ENCODE data around the gene OSCP1. TPM values are rescaled to one million over a fixed set of nuclear protein-coding genes. Genes with fewer than 3 reads are reported as not detected.

The OSCP1 gene
- total RNA-seq, 1 experiment from 2014 or later, result 3.8 TPM

GRCh38 chr1:36453600-36454388 is 3.5 kb upstream of the OSCP1 start:
- Histone ChIP-seq H3K9ac (ENCODE audit: low read length) (no peak overlapping the region), H2AFZ (ENCODE audit: low read length) (no peak overlapping the region), H3F3A (ENCODE audit: low read length, unreplicated experiment) (no peaks in the 10 kb centered on the region), H3K27me3 (ENCODE audit: low read length) (no peaks in the 10 kb centered on the region), H3K4me2 (ENCODE audit: low read length) (no peak overlapping the region), H3K9me3 (ENCODE audit: low read length) (no peaks in the 10 kb centered on the region), H3K9me2 (replicated peaks; ENCODE audit: low read length) (no peaks in the 10 kb centered on the region), H3K4me3 (ENCODE audit: low read length) (no peak overlapping the region), H3K36me3 (ENCODE audit: low read depth, low read length) (peaks cover 35% of the 10 kb centered on the region), H3K4me1 (ENCODE audit: insufficient read depth, low read length) (peaks cover 10% of the 10 kb centered on the region), H4K20me1 (ENCODE audit: low read length) (no peaks in the 10 kb centered on the region), H3K79me2 (ENCODE audit: low read length) (no peaks in the 10 kb centered on the region), H3K27ac (ENCODE audit: low read length) (no peak overlapping the region)
- ATAC-seq (no peak), DNase-seq (no peak)
- TF ChIP-seq CTCF (conservative IDR thresholded peaks at IDR 0.05; ENCODE audit: low read depth, low read length) (no peak), EZH2phosphoT487 (IDR thresholded peaks at IDR 0.05; ENCODE audit: borderline replicate concordance, low read length) (no peak), EZH2 (IDR thresholded peaks at IDR 0.05; ENCODE audit: low read length, unreplicated experiment) (no peak)
- ChIA-PET CTCF (no interaction called here), POLR2A (ENCODE audit: unreplicated experiment) (no interaction called here)
- no TSS peak for BruUV-seq (replicated peaks)
- intact Hi-C loops (cut with micrococcal nuclease), result no loop called here

- ATAC-seq (no peak), DNase-seq (no peak)
- POLR2A ChIA-PET (ENCODE audit: unreplicated experiment), result no interaction called here
- BruUV-seq (replicated peaks), result no TSS peak
- no peaks in the 10 kb centered on the region for H3K79me2 ChIP-seq (ENCODE audit: low read length)
- H3K4me1 ChIP-seq (ENCODE audit: insufficient read depth, low read length), result peaks cover 10% of the 10 kb centered on the region
- intact Hi-C loops (cut with micrococcal nuclease), result no loop called here
- TF ChIP-seq EZH2 (IDR thresholded peaks at IDR 0.05; ENCODE audit: low read length, unreplicated experiment) (no peak), EZH2phosphoT487 (IDR thresholded peaks at IDR 0.05; ENCODE audit: borderline replicate concordance, low read length) (no peak), CTCF (conservative IDR thresholded peaks at IDR 0.05; ENCODE audit: low read depth, low read length) (no peak)
- H2AFZ ChIP-seq (ENCODE audit: low read length), result no peak overlapping the region
- H3K27me3 ChIP-seq (ENCODE audit: low read length), result no peaks in the 10 kb centered on the region
- no peak overlapping the region for H3K27ac ChIP-seq (ENCODE audit: low read length)
- H3K4me2 ChIP-seq (ENCODE audit: low read length), result no peak overlapping the region
- H3F3A ChIP-seq (ENCODE audit: low read length, unreplicated experiment), result no peaks in the 10 kb centered on the region
- H3K9ac ChIP-seq (ENCODE audit: low read length), result no peak overlapping the region
- H3K4me3 ChIP-seq (ENCODE audit: low read length), result no peak overlapping the region
- H4K20me1 ChIP-seq (ENCODE audit: low read length), result no peaks in the 10 kb centered on the region
- CTCF ChIA-PET, result no interaction called here
- H3K9me3 ChIP-seq (ENCODE audit: low read length), result no peaks in the 10 kb centered on the region
- peaks cover 32% of the 10 kb centered on the region for H3K36me3 ChIP-seq (ENCODE audit: low read depth, low read length)
- H3K9me2 ChIP-seq (replicated peaks; ENCODE audit: low read length), result no peaks in the 10 kb centered on the region
These were observed 2.8 kb upstream of the OSCP1 start for GRCh38 chr1:36453051-36453450.

- Histone ChIP-seq H3K4me2 (ENCODE audit: low read length) (peak overlapping the region; percentile 91), H3K79me2 (ENCODE audit: low read length) (no peaks in the 10 kb centered on the region), H4K20me1 (ENCODE audit: low read length) (no peaks in the 10 kb centered on the region), H3F3A (ENCODE audit: low read length, unreplicated experiment) (no peaks in the 10 kb centered on the region), H3K9ac (ENCODE audit: low read length) (peak overlapping the region; percentile 74), H3K9me3 (ENCODE audit: low read length) (no peaks in the 10 kb centered on the region), H2AFZ (ENCODE audit: low read length) (peak overlapping the region; percentile 98), H3K27ac (ENCODE audit: low read length) (peak overlapping the region; percentile 47), H3K4me1 (ENCODE audit: insufficient read depth, low read length) (peaks cover 10% of the 10 kb centered on the region), H3K27me3 (ENCODE audit: low read length) (no peaks in the 10 kb centered on the region), H3K36me3 (ENCODE audit: low read depth, low read length) (peaks cover 15% of the 10 kb centered on the region), H3K4me3 (ENCODE audit: low read length) (peak overlapping the region; percentile 71), H3K9me2 (replicated peaks; ENCODE audit: low read length) (no peaks in the 10 kb centered on the region)
- ChIA-PET CTCF (interaction anchor here (0.6 kb wide), 2 partner anchors 43 to 108 kb away, joined by 3 read pairs; no protein-coding TSS in a partner anchor), POLR2A (ENCODE audit: unreplicated experiment) (interaction anchor here (0.6 kb wide), 3 partner anchors 19 to 879 kb away, joined by 3 read pairs; no protein-coding TSS in a partner anchor)
- TSS peak; percentile 91 for BruUV-seq (replicated peaks)
- intact Hi-C loops (cut with micrococcal nuclease), result loop anchor here (1.0 kb wide), 1 partner anchor 65 kb away; no protein-coding TSS in a partner anchor
- ATAC-seq (no peak), DNase-seq (no peak)
- TF ChIP-seq CTCF (conservative IDR thresholded peaks at IDR 0.05; ENCODE audit: low read depth, low read length) (no peak), EZH2 (IDR thresholded peaks at IDR 0.05; ENCODE audit: low read length, unreplicated experiment) (no peak), EZH2phosphoT487 (IDR thresholded peaks at IDR 0.05; ENCODE audit: borderline replicate concordance, low read length) (no peak)
These were observed 661 bp upstream of the OSCP1 start for GRCh38 chr1:36450919-36451305.

All from PC-3 (cell line).